Motor neuron (in vitro differentiated cells): Measurements from ENCODE around the gene SF1. TPM values are rescaled to one million over a fixed set of nuclear protein-coding genes. Genes with fewer than 3 reads are reported as not detected.
A peak's percentile ranks its signal among the peaks of the same experiment; 100 is the strongest.

ENCODE experiments used
- ATAC-seq, 8 experiments: fragments of 200-7000 bp; cut with Tn5 transposase; replicated peaks in 6 of 8; 2 replicates each; pipeline ENCODE4 v1.8.0; 2021; ENCODE audit warnings: mild to moderate bottlenecking in 8 of 8, moderate library complexity in 8 of 8
- H3K27ac ChIP-seq, 2 donors: fragments of 250-450 bp; sonication (Bioruptor Pico); 2 replicates each; pipeline ENCODE4 v1.9.0; 2021; ENCODE audit warnings: antibody characterized with exemption in 2 of 2, mild to moderate bottlenecking in 2 of 2, moderate library complexity in 1 of 2
- H3K4me1 ChIP-seq, 2 donors: fragments of 250-450 bp; sonication (Bioruptor Pico); replicated peaks in 1 of 2; 2 replicates each; pipeline ENCODE4 v1.6.1; 2021; ENCODE audit warnings: antibody characterized with exemption in 2 of 2, mild to moderate bottlenecking in 2 of 2, moderate library complexity in 1 of 2
- H3K4me3 ChIP-seq, 5 donors: fragments of 250-450 bp; sonication (Bioruptor Pico); 2 replicates each; pipeline ENCODE4 v1.9.0; 2021; ENCODE audit warnings: antibody characterized with exemption in 5 of 5, mild to moderate bottlenecking in 5 of 5, moderate library complexity in 4 of 5
- WGBS, 10 experiments: fragments of 450-650 bp; shearing (Covaris generic); methylation state at CpG; one replicate each; pipeline ENCODE4 v1.0.0; 2022; 5-methylcytosine and 5-hydroxymethylcytosine counted together
- in situ Hi-C, 9 experiments: fragments of 400-800 bp; cut with MboI; loops; one replicate each; pipeline ENCODE4 v1.15.0; 2021; ENCODE audit warnings: low sequenced_read_pairs in 9 of 9, low pct_unique_long_range_greater_than_20kb in 2 of 9; ENCODE audit not compliant: unreplicated experiment in 9 of 9
- total RNA-seq, 8 experiments: library from RNA; unstranded; fragments of 300-600 nt; gene quantifications; 2 replicates each; pipeline versions ENCODE4 v1.2.3 to v1.2.4, GENCODE V29; 2022

Gene SF1
- total RNA-seq, 8 experiments from 2014 or later, result 65.8 to 317 (median 98.9) TPM

DNA sequence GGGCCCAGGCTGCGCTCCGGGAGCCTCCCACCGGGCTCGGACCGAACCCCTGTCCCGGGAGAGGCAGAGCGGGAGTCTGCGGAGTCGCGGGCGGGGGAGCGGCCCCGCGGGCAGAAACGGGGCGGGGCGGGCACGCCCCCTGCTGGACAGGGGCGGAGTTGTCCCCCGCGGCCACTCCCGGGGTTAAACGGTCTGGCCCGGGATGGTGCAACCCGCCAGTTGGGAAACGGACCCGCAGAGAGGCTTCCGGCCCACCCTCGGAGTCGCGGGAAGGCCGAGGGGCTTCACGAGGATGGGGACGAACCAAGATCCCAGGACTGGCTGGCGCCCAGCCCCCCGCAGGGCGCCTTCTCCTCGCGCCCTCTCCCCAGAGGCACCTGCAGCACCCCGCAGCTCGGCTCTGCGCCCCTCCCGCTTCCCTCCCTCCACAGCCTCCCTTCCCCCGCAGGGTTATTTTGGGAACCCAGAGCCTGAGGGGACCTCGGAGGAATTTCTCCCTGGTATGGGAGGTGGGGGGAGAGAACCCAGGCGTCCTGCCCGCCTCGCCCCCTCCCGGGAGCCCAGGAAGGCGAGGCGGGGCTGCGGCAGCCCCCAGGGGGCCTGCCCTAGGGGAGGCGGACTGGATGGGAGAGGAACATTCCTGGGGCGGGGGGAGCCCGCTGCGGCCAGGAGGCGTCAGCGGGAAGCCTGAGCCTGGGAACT, 35.3 kb downstream of the SF1 start:
- no peak overlapping the region for H3K27ac ChIP-seq
- 11 to 20% methylated on average over 1 to 6 of the region's 58 CpGs; no CpG with 5 or more reads in 8 of the 10 experiments for WGBS, 10 experiments
- H3K4me1 ChIP-seq, result peaks cover 18 to 29% of the 10 kb centered on the region in 2 donors
- in situ Hi-C loops, result no loop called here
- ATAC-seq, result peak; percentile 1 to 55 (median 8)
- peak overlapping the region in 4 of 5 donors; percentile 3 to 16 (median 6) for H3K4me3 ChIP-seq

DNA sequence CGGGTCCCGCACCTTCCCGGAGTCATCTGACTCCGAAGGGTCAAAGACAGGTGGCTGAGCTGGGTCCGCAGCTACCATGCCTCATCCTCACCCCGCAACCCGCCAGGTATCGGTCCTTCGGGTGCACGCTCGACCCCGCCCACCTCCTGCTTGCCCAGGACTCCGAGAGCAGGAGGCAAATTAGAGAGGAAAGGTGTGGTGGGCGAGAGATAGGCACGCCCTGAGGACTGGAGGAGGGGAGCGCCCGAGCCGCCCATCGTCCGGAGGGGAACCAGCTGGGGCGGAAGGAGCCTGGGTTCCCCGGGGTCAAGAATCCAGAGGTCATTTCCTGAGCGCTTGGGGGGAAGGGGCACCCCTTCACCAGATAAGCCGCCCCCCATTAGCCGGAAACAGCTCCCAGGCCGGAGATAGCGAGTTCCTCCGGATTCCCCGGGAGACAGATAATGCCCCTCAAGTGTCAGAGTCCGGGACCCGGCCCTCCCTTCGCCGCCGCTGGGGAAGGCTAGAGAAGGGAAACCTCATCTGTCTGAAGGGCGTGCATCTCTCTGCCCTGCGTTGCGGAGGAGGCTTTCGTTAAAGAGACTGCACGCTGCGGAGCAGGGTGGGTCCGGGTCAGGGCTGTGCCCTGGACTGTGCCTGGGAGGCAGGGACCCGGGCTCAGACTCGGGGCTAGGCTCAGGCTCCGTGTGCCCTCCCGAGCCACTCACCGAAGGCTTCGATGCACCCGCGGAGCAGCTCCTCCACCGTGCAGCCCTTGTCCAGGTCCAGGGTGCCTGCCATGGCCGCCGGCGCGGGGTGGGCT, 36.1 kb downstream of the SF1 start:
- ATAC-seq, result peak in 7 of 8 experiments; percentile 0 to 58 (median 2)
- H3K4me3 ChIP-seq, result peak overlapping the region in 4 of 5 donors; percentile 3 to 16 (median 6)
- peak overlapping the region in 1 of 2 donors; percentile 7 for H3K27ac ChIP-seq
- peaks cover 18 to 29% of the 10 kb centered on the region in 2 donors for H3K4me1 ChIP-seq
- in situ Hi-C loops, result no loop called here
- 0 to 100% (median 16%) methylated on average over 1 to 18 of the region's 54 CpGs; no CpG with 5 or more reads in 2 of the 10 experiments for WGBS, 10 experiments

DNA sequence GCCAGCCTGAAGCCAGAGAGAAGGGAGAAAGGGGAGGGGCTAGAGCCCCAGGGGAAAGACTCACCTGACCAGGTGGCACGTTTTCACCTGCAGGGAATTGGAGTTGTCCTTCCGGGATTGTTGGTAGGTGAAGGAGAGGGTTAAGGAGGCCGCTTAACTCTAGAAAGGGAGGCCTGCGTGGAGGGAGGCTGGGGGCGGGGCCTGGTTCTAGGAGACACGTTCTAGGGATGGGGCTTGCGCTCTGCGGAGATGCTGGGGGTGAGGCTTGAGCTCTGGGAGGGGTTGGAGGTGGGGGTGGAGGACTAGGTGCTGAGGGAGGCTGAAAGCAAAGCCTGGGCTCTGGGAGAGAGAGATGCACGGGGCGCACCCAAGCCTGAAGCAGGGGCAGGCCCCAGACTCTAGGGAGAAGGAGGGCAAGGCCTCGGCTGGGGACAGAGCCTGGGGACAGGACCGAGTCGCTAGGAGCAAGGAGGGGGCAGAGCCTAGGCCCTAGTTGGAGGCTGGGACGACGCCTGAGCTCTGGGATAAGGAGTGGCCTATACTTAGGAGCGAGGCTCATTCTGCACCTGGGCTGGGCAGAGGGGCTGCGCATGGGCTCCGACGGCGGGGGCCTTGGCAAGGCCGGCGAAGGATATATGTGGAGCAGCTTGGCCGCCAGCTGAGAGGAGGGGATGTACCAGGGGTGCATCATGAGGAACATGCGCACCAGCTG, 36.8 kb downstream of the SF1 start:
- in situ Hi-C loops, result no loop called here
- H3K27ac ChIP-seq, result no peak overlapping the region
- no peak for ATAC-seq
- no peak overlapping the region for H3K4me3 ChIP-seq
- 0 to 83% (median 42%) methylated on average over 2 to 3 of the region's 24 CpGs; no CpG with 5 or more reads in 6 of the 10 experiments for WGBS, 10 experiments
- peaks cover 18 to 29% of the 10 kb centered on the region in 2 donors for H3K4me1 ChIP-seq

GRCh38 chr11:64739871-64740270, 38.5 kb downstream of the SF1 start:
- no peak for ATAC-seq

DNA sequence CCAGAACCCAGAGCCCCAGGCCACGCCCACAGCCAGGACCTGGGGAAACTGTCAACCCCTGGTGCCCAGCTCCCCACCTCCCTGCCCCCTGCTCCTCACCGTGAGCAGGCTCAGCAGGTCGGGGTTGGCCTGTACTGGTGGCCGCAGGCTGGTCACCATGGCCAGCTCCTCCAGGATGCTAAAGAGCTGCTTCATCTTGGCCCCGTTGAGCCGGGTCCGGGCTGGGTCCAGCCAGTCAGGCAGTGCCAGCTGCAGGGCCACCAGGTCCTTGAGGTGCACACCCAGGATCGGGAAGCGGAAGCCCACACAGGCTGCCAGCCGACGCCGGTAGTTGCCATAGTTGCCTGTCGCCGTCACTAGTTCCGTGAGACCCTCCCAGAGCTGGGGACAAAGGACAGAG, 41.7 kb downstream of the SF1 start:
- in situ Hi-C loops, result no loop called here

More at GRCh38 chr11:64739871-64740270, 38.5 kb downstream of the SF1 start:
- Histone ChIP-seq H3K4me3 (no peak overlapping the region), H3K4me1 (peaks cover 22 to 34% of the 10 kb centered on the region in 2 donors), H3K27ac (no peak overlapping the region)
- in situ Hi-C loops, result no loop called here
- 96 to 100% methylated on average over 4 of the region's 12 CpGs; no CpG with 5 or more reads in 8 of the 10 experiments for whole genome bisulfite sequencing, 10 experiments

GRCh38 chr11:64735725-64736259, 42.5 kb downstream of the SF1 start:
- in situ Hi-C loops, result no loop called here
- 20 to 83% (median 69%) methylated on average over 1 to 3 of the region's 9 CpGs; no CpG with 5 or more reads in 4 of the 10 experiments for WGBS, 10 experiments
- peak in 5 of 8 experiments; percentile 60 to 88 (median 79) for ATAC-seq
- H3K27ac ChIP-seq, result peak overlapping the region in 1 of 2 donors; percentile 65
- H3K4me1 ChIP-seq, result peaks cover 11 to 13% of the 10 kb centered on the region in 2 donors
- no peak overlapping the region for H3K4me3 ChIP-seq

More for the DNA sequence above, 41.7 kb downstream of the SF1 start:
- Histone ChIP-seq H3K27ac (no peak overlapping the region), H3K4me1 (peaks cover 9 to 11% of the 10 kb centered on the region in 2 donors), H3K4me3 (no peak overlapping the region)
- WGBS, 10 experiments, result 88 to 100% (median 95%) methylated on average over 3 to 12 of the region's 15 CpGs; no CpG with 5 or more reads in 7 of the 10 experiments
- ATAC-seq, result no peak

DNA sequence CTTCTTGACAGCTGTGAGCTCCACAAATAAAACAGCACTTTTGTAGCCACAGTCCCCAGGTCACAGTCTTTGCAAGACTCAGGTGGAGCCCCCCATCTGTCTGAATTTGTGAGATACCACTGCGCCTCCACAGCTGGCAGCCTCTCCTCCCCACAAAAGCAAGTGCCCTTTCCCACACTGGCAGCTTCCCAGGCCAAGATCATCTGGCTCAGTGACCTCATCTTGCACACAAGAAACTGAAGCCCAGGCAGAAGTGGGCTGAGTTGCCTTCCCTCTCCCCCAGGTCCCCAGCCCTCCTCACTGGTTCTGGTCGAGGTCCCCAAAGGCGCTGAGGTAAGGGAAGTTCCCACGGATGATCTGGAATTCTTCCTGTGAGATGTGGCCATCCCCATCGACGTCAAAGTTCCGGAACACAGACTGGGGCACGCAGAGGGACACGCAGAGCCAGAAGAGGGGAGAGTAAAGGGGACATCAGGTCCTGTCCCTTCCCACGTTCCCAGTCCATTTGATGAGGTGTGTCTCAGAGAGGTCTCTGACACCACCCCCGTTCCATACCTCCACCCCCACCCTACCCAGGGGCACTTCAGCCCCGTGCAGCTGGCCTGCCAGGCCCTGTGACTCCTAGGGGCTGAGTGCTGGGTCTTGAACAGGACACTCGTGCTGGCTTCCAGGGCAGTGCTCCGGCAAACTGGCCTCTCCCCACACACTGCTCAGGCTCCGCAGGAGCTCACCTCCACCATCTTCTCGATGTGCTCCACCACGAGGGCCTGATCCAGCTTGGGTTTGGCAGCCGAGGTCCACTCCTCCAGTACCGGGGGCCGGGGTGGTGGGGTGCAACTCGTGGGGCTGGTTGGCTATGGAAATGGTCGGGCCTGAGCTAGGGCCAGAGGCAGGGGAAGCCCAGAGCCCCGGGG, 43.3 kb downstream of the SF1 start:
- peak in 5 of 8 experiments; percentile 16 to 44 (median 29) for ATAC-seq
- in situ Hi-C loops, result no loop called here
- Histone ChIP-seq H3K4me3 (no peak overlapping the region), H3K27ac (peak overlapping the region in 1 of 2 donors; percentile 65), H3K4me1 (peaks cover 11 to 13% of the 10 kb centered on the region in 2 donors)
- WGBS, 10 experiments, result 60 to 100% (median 100%) methylated on average over 1 to 2 of the region's 23 CpGs; no CpG with 5 or more reads in 7 of the 10 experiments

DNA sequence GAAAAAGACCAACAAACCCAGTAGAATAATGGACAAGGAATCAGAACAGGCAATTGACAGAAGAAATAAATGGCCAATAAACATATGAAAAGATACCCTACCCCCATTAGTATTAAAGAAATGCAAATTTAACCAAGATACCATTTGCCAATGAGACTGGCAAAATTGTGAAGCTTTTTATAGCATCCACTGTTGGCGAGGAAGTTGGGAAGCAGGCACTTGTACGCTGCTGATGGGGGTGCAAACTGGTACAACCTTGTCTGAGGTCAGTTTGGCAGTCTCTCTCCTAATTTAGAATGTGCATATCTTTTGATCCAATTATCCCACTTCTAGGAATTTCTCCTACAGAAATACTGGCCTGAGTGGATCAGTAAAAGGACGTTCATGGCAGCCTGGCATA, 46.7 kb downstream of the SF1 start:
- Histone ChIP-seq H3K27ac (no peak overlapping the region), H3K4me3 (no peak overlapping the region), H3K4me1 (peaks cover 15 to 18% of the 10 kb centered on the region in 2 donors)
- in situ Hi-C loops, result no loop called here
- no peak for ATAC-seq
- WGBS, 10 experiments, result 43 to 100% (median 78%) methylated on average over 1 to 3 of the region's 3 CpGs; no CpG with 5 or more reads in 2 of the 10 experiments

- no peak overlapping the region for H3K4me3 ChIP-seq
- in situ Hi-C loops, result no loop called here
- ATAC-seq, result peak in 7 of 8 experiments; percentile 4 to 83 (median 37)
- no peak overlapping the region for H3K27ac ChIP-seq
- peaks cover 24% of the 10 kb centered on the region in 2 donors for H3K4me1 ChIP-seq
- WGBS, 10 experiments, result 0 to 100% (median 39%) methylated on average over 1 to 8 of the region's 21 CpGs; no CpG with 5 or more reads in 4 of the 10 experiments
Measured at GRCh38 chr11:64729851-64730382, 48.4 kb downstream of the SF1 start.

GRCh38 chr11:64728757-64729365, 49.5 kb downstream of the SF1 start:
- in situ Hi-C loops, result no loop called here
- Histone ChIP-seq H3K4me3 (no peak overlapping the region), H3K27ac (no peak overlapping the region), H3K4me1 (peaks cover 34 to 35% of the 10 kb centered on the region in 2 donors)
- 21 to 100% (median 80%) methylated on average over 1 to 3 of the region's 11 CpGs; no CpG with 5 or more reads in 5 of the 10 experiments for WGBS, 10 experiments
- no peak for ATAC-seq

DNA sequence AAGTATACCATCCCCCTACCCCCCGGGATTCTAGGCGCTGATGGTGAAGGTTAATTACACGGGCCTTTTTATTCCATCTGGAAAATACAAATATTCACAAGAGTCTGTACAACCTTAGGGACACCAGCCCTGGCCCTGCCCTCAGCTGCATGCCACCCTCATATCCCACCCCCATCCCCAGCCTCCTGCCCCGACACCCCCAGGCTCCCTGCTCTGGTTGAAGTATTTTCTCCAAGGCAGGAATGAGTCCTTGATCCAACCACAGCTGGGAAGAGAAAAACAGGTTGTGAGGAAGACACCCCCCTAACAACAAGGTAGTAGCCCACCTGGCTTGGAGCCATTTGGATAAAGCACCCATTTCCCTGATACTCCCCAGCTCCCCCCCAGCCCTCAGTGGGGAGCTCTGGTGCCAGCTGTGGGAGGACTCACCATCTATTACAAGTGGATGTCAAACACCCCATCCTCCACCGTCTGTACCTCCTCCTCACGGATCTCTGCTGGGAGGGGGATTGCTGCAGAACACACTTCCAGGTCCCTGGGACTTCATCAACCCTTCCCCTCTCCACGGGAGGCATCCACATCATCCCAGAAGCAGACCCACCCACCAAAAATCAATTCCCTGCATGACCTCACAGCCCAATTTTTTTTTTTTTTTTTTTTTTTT, 51.3 kb downstream of the SF1 start:
- Histone ChIP-seq H3K27ac (no peak overlapping the region), H3K4me1 (peaks cover 39 to 42% of the 10 kb centered on the region in 2 donors), H3K4me3 (no peak overlapping the region)
- no peak for ATAC-seq
- in situ Hi-C loops, result no loop called here
- 0 to 100% (median 55%) methylated on average over 1 to 4 of the region's 7 CpGs; no CpG with 5 or more reads in 5 of the 10 experiments for WGBS, 10 experiments
